Loucy (cell line): Measurements from ENCODE around the gene HOXC12.

Source experiments
- EZH2phosphoT487 ChIP-seq: fragments of 200-600 bp; IDR thresholded peaks from 2 replicates; pipeline ENCODE4 v1.6.1; 2018; ENCODE audit warnings: antibody characterized with exemption, mild to moderate bottlenecking, moderate library complexity, borderline replicate concordance
- TF ChIP-seq, protein P1 (sequence below): fragments of 200-600 bp; sonication (generic); conservative IDR thresholded peaks from 2 replicates; pipeline ENCODE4 v1.5.1; 2014; ENCODE audit warnings: mild to moderate bottlenecking, antibody characterized with exemption, low read length

DNA sequence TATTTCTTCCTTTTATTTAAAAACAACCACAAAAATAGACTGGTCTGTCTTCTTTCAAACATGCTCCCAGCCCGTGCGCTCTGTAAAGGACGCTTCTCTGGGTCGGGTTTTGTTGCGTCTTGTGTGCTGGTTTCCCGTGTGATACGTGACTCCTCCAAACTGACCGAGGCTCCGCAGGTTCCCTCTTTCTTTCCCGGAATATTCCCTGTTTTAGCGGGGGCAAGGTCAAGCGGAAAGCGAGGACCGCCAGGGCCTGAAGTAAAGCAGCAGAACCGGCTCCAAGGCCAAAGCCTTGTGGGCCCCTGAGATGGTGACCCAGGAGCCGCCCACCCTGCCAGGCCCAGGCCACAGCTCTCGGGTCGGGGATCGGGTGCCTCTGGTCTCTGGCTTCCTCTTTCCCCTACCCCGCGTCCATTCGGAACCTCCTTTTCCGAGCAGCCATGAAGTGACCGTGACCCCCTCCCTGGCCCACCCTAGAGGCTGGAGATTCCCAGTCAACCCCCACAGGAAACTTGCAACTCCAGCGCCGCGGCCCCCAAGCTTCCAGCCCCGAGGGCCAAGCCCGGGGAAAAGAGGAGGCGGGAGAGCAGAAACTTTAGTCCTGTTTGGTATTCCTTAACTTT lies 29.4 kb downstream of the HOXC12 start:
- TF ChIP-seq, protein P1, sequence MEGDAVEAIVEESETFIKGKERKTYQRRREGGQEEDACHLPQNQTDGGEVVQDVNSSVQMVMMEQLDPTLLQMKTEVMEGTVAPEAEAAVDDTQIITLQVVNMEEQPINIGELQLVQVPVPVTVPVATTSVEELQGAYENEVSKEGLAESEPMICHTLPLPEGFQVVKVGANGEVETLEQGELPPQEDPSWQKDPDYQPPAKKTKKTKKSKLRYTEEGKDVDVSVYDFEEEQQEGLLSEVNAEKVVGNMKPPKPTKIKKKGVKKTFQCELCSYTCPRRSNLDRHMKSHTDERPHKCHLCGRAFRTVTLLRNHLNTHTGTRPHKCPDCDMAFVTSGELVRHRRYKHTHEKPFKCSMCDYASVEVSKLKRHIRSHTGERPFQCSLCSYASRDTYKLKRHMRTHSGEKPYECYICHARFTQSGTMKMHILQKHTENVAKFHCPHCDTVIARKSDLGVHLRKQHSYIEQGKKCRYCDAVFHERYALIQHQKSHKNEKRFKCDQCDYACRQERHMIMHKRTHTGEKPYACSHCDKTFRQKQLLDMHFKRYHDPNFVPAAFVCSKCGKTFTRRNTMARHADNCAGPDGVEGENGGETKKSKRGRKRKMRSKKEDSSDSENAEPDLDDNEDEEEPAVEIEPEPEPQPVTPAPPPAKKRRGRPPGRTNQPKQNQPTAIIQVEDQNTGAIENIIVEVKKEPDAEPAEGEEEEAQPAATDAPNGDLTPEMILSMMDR: no peak
- no peak for TF ChIP-seq EZH2phosphoT487
